ENCODE data around the gene SLC6A12.

SLC6A12 gene

DNA sequence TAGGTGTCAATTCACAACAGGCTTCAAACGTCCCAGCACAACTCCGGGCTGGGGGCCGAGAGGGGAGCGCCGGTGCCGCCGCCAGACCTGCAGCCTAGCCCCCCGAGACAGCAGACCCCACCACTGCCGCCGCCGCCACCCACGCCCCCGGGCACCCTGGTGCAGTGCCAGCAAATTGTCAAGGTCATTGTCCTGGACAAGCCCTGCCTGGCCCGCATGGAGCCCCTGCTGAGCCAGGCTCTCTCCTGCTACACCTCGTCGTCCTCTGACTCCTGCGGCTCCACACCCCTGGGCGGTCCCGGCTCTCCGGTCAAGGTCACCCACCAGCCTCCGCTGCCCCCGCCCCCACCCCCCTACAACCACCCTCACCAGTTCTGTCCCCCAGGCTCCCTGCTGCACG lies 39.4 kb downstream of the SLC6A12 start:
- peaks cover 14% of the 10 kb centered on the region for H3K27me3 ChIP-seq (ENCODE audit: insufficient read depth, low read length)
- no peaks in the 10 kb centered on the region for H3K9me2 ChIP-seq (ENCODE audit: low read depth, low read length)
- H3K36me3 ChIP-seq (ENCODE audit: insufficient read depth, low read length) = no peaks in the 10 kb centered on the region
- no peak overlapping the region for H3K4me2 ChIP-seq (ENCODE audit: low read length)
- H3K27ac ChIP-seq (ENCODE audit: low read depth, low read length, poor library complexity, severe bottlenecking) = no peak overlapping the region
- H3K79me2 ChIP-seq (ENCODE audit: insufficient read depth, low read length) = no peaks in the 10 kb centered on the region
- H2AFZ ChIP-seq (ENCODE audit: low read length) = no peak overlapping the region
- H3F3A ChIP-seq (ENCODE audit: insufficient read depth, low read length) = no peaks in the 10 kb centered on the region
- H3K9ac ChIP-seq (ENCODE audit: low read length) = no peak overlapping the region
- TF ChIP-seq EZH2 (IDR thresholded peaks at IDR 0.05; ENCODE audit: borderline replicate concordance, low read length) = no peak
- TF ChIP-seq, protein P1, sequence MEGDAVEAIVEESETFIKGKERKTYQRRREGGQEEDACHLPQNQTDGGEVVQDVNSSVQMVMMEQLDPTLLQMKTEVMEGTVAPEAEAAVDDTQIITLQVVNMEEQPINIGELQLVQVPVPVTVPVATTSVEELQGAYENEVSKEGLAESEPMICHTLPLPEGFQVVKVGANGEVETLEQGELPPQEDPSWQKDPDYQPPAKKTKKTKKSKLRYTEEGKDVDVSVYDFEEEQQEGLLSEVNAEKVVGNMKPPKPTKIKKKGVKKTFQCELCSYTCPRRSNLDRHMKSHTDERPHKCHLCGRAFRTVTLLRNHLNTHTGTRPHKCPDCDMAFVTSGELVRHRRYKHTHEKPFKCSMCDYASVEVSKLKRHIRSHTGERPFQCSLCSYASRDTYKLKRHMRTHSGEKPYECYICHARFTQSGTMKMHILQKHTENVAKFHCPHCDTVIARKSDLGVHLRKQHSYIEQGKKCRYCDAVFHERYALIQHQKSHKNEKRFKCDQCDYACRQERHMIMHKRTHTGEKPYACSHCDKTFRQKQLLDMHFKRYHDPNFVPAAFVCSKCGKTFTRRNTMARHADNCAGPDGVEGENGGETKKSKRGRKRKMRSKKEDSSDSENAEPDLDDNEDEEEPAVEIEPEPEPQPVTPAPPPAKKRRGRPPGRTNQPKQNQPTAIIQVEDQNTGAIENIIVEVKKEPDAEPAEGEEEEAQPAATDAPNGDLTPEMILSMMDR (IDR thresholded peaks at IDR 0.05; ENCODE audit: low read length) = no peak
- no peaks in the 10 kb centered on the region for H3K4me1 ChIP-seq (ENCODE audit: insufficient read depth, low read length, severe bottlenecking)
- no peaks in the 10 kb centered on the region for H4K20me1 ChIP-seq (ENCODE audit: insufficient read depth, low read length)
- H3K4me3 ChIP-seq (ENCODE audit: low read depth, low read length, poor library complexity, severe bottlenecking) = no peak overlapping the region
- no peaks in the 10 kb centered on the region for H3K9me3 ChIP-seq (ENCODE audit: low read length)

GRCh38 chr12:174124-174523 lies 39.8 kb downstream of the SLC6A12 start:
- Histone ChIP-seq H3K9me3 (ENCODE audit: low read length) (no peaks in the 10 kb centered on the region), H3K79me2 (ENCODE audit: insufficient read depth, low read length) (no peaks in the 10 kb centered on the region), H3K4me3 (ENCODE audit: low read depth, low read length, poor library complexity, severe bottlenecking) (no peak overlapping the region), H2AFZ (ENCODE audit: low read length) (no peak overlapping the region), H4K20me1 (ENCODE audit: insufficient read depth, low read length) (no peaks in the 10 kb centered on the region), H3K36me3 (ENCODE audit: insufficient read depth, low read length) (no peaks in the 10 kb centered on the region), H3K9me2 (ENCODE audit: low read depth, low read length) (no peaks in the 10 kb centered on the region), H3F3A (ENCODE audit: insufficient read depth, low read length) (no peaks in the 10 kb centered on the region), H3K27ac (ENCODE audit: low read depth, low read length, poor library complexity, severe bottlenecking) (no peak overlapping the region), H3K27me3 (ENCODE audit: insufficient read depth, low read length) (peaks cover 14% of the 10 kb centered on the region; the same call in 1 of the 2 replicates), H3K9ac (ENCODE audit: low read length) (no peak overlapping the region), H3K4me2 (ENCODE audit: low read length) (no peak overlapping the region), H3K4me1 (ENCODE audit: insufficient read depth, low read length, severe bottlenecking) (no peaks in the 10 kb centered on the region)
- TF ChIP-seq EZH2 (IDR thresholded peaks at IDR 0.05; ENCODE audit: borderline replicate concordance, low read length) = no peak
- TF ChIP-seq, protein P1 (IDR thresholded peaks at IDR 0.05; ENCODE audit: low read length) = no peak

DNA sequence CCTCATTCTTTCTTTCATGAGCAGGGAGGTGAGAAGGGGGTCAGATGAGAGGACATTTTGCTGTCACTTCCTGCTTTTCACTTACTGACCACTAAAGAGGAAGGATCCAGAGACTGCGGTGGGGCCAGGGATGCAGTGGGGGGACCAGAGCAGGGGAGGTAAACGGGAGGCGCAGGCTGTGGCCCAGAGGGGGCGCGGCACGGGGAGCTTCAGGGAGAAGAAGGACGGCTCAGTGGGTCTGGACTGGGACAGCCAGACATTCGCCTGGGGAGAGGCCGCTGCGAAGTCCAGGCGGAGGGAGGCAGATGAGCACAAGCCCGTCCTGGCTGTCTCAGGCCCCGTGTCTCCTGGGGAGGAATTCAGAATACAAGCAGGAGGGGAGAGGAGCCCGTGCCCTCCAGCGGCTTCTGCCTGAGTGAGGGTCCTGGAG lies 41.2 kb downstream of the SLC6A12 start:
- no peaks in the 10 kb centered on the region for H3K36me3 ChIP-seq (ENCODE audit: insufficient read depth, low read length)
- H3K9me2 ChIP-seq (ENCODE audit: low read depth, low read length) = no peaks in the 10 kb centered on the region
- no peak overlapping the region for H3K4me2 ChIP-seq (ENCODE audit: low read length)
- no peak overlapping the region for H3K27ac ChIP-seq (ENCODE audit: low read depth, low read length, poor library complexity, severe bottlenecking)
- H3K79me2 ChIP-seq (ENCODE audit: insufficient read depth, low read length) = no peaks in the 10 kb centered on the region
- no peak overlapping the region for H3K4me3 ChIP-seq (ENCODE audit: low read depth, low read length, poor library complexity, severe bottlenecking)
- peaks cover 8% of the 10 kb centered on the region; the same call in 1 of the 2 replicates for H3K27me3 ChIP-seq (ENCODE audit: insufficient read depth, low read length)
- H3K9ac ChIP-seq (ENCODE audit: low read length) = no peak overlapping the region
- H2AFZ ChIP-seq (ENCODE audit: low read length) = no peak overlapping the region
- no peaks in the 10 kb centered on the region for H4K20me1 ChIP-seq (ENCODE audit: insufficient read depth, low read length)
- TF ChIP-seq, protein P1 (IDR thresholded peaks at IDR 0.05; ENCODE audit: low read length) = no peak
- TF ChIP-seq EZH2 (IDR thresholded peaks at IDR 0.05; ENCODE audit: borderline replicate concordance, low read length) = no peak
- H3K4me1 ChIP-seq (ENCODE audit: insufficient read depth, low read length, severe bottlenecking) = no peaks in the 10 kb centered on the region
- H3K9me3 ChIP-seq (ENCODE audit: low read length) = no peaks in the 10 kb centered on the region
- H3F3A ChIP-seq (ENCODE audit: insufficient read depth, low read length) = no peaks in the 10 kb centered on the region
